Astrocyte of the cerebellum (primary cell): ENCODE measurements around the gene ADGRF3.
"Not testable (repeated sequence)": the region's sequence is repeated elsewhere in the genome, so short reads cannot be mapped to it uniquely, and the experiment has no call there.

Source experiments
- DNase-seq: peaks from one replicate; pipeline ENCODE4 v3.0.0-alpha.2; 2011; ENCODE audit warnings: low read depth
- H3K4me3 ChIP-seq: 2 replicates; pipeline ENCODE4 v1.5.1; 2011; ENCODE audit warnings: mild to moderate bottlenecking, low read depth, low read length, moderate library complexity
- CTCF ChIP-seq: IDR thresholded peaks from 2 replicates; pipeline ENCODE4 v1.5.1; 2012; ENCODE audit warnings: low read length, low read depth, moderate library complexity, mild to moderate bottlenecking; ENCODE audit errors: missing control alignments
- in situ Hi-C: cut with HindIII; loops from 2 replicates; pipeline ENCODE4 v1.10.0; 2017; ENCODE audit warnings: low sequenced_read_pairs

ADGRF3 gene

GRCh38 chr2:26380281-26380680 is 33.7 kb upstream of the ADGRF3 start:
- no peak overlapping the region for H3K4me3 ChIP-seq
- DNase-seq: no peak
- in situ Hi-C loops: no loop called here
- TF ChIP-seq CTCF: no peak

GRCh38 chr2:26376799-26377198 is 30.2 kb upstream of the ADGRF3 start:
- DNase-seq: no peak
- no peak for TF ChIP-seq CTCF
- no peak overlapping the region for H3K4me3 ChIP-seq
- in situ Hi-C loops: no loop called here

- in situ Hi-C loops, H3K4me3 ChIP-seq, DNase-seq: not testable (repeated sequence)
These were observed 24.3 kb upstream of the ADGRF3 start for GRCh38 chr2:26370909-26371308.

GRCh38 chr2:26369664-26370063 is 23.1 kb upstream of the ADGRF3 start:
- not testable (repeated sequence) for DNase-seq

GRCh38 chr2:26366957-26367356 is 20.4 kb upstream of the ADGRF3 start:
- no peak for DNase-seq
- H3K4me3 ChIP-seq: no peak overlapping the region
- TF ChIP-seq CTCF: no peak
- in situ Hi-C loops: no loop called here

More at GRCh38 chr2:26369664-26370063, 23.1 kb upstream of the ADGRF3 start:
- in situ Hi-C loops, H3K4me3 ChIP-seq: not testable (repeated sequence)

GRCh38 chr2:26364669-26365068 is 18.1 kb upstream of the ADGRF3 start:
- in situ Hi-C loops: no loop called here
- no peak for DNase-seq
- no peak overlapping the region for H3K4me3 ChIP-seq
- no peak for TF ChIP-seq CTCF

GRCh38 chr2:26363958-26364357 is 17.4 kb upstream of the ADGRF3 start:
- no peak for DNase-seq
- no peak for TF ChIP-seq CTCF
- in situ Hi-C loops: no loop called here
- no peak overlapping the region for H3K4me3 ChIP-seq

- no peak for TF ChIP-seq CTCF
- in situ Hi-C loops: no loop called here
- no peak for DNase-seq
- no peak overlapping the region for H3K4me3 ChIP-seq
These were observed 16.7 kb upstream of the ADGRF3 start for GRCh38 chr2:26363323-26363722.
